Measurements from ENCODE around the gene RBFOX2.

Gene RBFOX2

DNA sequence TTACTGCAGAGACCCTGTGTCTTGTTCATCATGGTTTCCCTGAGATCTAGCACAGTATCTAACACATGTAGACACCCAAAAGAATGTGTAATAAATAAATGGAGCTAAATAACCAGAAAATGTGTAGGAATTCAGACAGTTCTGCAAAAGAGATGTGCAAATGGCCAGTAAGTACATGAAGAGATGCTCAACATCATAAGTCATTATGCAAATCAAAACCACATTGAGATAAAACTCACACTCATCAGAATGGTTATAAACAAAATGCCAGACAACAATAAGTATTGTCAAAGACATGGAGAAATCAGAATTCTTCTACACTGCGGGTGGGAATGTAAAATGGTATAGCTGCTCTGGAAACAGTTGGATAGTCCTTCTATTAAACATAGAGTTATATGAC, 88.5 kb downstream of the RBFOX2 start:
- no peak for DNase-seq (ENCODE audit: insufficient read length, low spot score)
- no peak for TF ChIP-seq CTCF (IDR thresholded peaks at IDR 0.05; ENCODE audit: insufficient read depth, missing control alignments)

DNA sequence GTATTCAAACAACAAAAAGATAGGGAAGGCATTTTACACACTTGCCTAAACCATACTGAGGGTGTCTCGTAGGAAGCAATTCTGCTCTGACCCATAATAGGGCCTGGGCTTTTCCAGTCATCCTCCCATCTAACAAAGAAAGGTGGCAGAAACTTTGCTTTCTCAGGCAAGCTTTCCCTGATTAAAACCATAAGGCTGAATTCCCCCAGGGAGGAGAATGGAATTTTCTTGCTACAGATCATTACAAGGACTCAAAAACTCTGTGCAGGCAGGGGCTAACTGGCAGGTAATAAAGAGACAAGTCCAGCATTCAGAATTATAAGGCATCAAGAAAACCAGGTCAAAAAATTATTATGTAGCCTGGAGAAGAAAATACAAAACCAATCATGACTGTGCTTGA, 90.4 kb downstream of the RBFOX2 start:
- DNase-seq (ENCODE audit: insufficient read length, low spot score) (no peak), FAIRE-seq (no peak)
- no peak for TF ChIP-seq CTCF (IDR thresholded peaks at IDR 0.05; ENCODE audit: insufficient read depth, missing control alignments)

More for the DNA sequence above, 88.5 kb downstream of the RBFOX2 start:
- FAIRE-seq = no peak

DNA sequence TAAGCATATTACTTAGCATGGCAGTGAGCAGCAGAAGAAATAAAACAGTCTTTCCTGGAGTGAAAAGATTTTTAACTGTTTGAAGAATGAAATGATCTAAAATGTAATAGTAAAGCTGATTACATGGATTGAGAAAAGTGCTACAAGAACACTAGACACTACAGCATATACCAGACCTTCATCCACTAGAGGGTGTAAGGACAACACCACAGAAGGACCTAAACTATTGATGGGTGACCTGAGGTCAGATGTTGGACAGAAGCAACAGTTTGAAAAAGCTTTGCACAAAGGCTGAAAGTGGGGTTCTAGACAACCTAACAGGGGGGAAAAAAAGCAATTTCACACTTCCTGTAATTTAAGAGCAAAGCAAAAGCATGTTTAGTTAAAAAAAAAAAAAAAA, 97.7 kb downstream of the RBFOX2 start:
- no peak for FAIRE-seq
- DNase-seq (ENCODE audit: insufficient read length, low spot score) = no peak

GRCh38 chr22:35928285-35928798, 100.3 kb downstream of the RBFOX2 start:
- FAIRE-seq = no peak
- no peak for TF ChIP-seq CTCF (IDR thresholded peaks at IDR 0.05; ENCODE audit: insufficient read depth, missing control alignments)
- DNase-seq (ENCODE audit: insufficient read length, low spot score) = no peak

More for the DNA sequence above, 97.7 kb downstream of the RBFOX2 start:
- peak; percentile 73 for TF ChIP-seq CTCF (IDR thresholded peaks at IDR 0.05; ENCODE audit: insufficient read depth, missing control alignments)

GRCh38 chr22:35923026-35923425, 105.6 kb downstream of the RBFOX2 start:
- FAIRE-seq = no peak
- no peak for TF ChIP-seq CTCF (IDR thresholded peaks at IDR 0.05; ENCODE audit: insufficient read depth, missing control alignments)
- no peak for DNase-seq (ENCODE audit: insufficient read length, low spot score)

GRCh38 chr22:35921777-35922176, 106.8 kb downstream of the RBFOX2 start:
- no peak for FAIRE-seq
- DNase-seq (ENCODE audit: insufficient read length, low spot score) = no peak
- peak; percentile 79 for TF ChIP-seq CTCF (IDR thresholded peaks at IDR 0.05; ENCODE audit: insufficient read depth, missing control alignments)

DNA sequence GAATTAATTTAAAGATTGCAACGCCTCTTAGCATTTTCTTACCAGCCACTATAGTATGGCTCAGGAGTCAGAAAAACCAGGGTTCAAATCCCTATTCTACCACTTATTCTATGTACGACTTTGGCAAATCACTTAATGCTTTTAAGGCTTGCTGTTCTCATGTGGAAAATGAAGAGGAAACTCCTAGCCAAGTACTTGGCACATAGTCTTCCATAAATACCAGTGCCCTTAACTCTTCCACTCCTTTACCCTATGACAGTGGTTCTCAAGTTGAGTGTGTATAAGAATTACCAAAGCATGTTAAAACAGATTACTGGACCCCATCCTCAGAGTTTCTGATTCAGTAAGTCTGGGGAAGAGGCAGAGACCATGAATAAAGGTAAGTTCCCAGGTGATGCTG, 107.6 kb downstream of the RBFOX2 start:
- DNase-seq (ENCODE audit: insufficient read length, low spot score) (no peak), FAIRE-seq (no peak)
- TF ChIP-seq CTCF (IDR thresholded peaks at IDR 0.05; ENCODE audit: insufficient read depth, missing control alignments) = no peak

Data from D721Med (cell line).